Activated T-helper 1 cell treated with anti-CD3 and anti-CD28 coated beads, Interleukin-12 subunit alpha, Interleukin-12 subunit beta, Interleukin-2, Interleukin-4 antibody, amounts not matched to agents 30 ng/mL and 10 ng/mL and 1 ng/mL, durations not matched to agents 14 hours and 24 hours and 36 hours (primary cell): Measurements from ENCODE around the gene TRAT1. TPM values are rescaled to one million over a fixed set of nuclear protein-coding genes. Genes with fewer than 3 reads are reported as not detected.
A peak's percentile ranks its signal among the peaks of the same experiment; 100 is the strongest.

Experiments used
- DNase-seq: peaks from one replicate; pipeline ENCODE4 v3.0.0; 2021; ENCODE audit warnings: low spot score
- H3K27ac Mint-ChIP-seq: one replicate; pipeline ENCODE4 v1.8.0; 2021; ENCODE audit warnings: mild to moderate bottlenecking, mixed read lengths
- H3K27me3 Mint-ChIP-seq: one replicate; pipeline ENCODE4 v1.8.0; 2022; ENCODE audit warnings: mild to moderate bottlenecking, moderate library complexity, mixed read lengths; ENCODE audit not compliant: insufficient read depth
- H3K36me3 Mint-ChIP-seq: one replicate; pipeline ENCODE4 v1.8.0; 2021; ENCODE audit warnings: low read depth, mixed read lengths
- H3K4me1 Mint-ChIP-seq: one replicate; pipeline ENCODE4 v1.8.0; 2021; ENCODE audit warnings: low read depth, mixed read lengths
- H3K4me3 Mint-ChIP-seq: one replicate; pipeline ENCODE4 v1.8.0; 2021; ENCODE audit warnings: mild to moderate bottlenecking, moderate library complexity, mixed read lengths
- H3K9me3 Mint-ChIP-seq: one replicate; pipeline ENCODE4 v1.8.0; 2021; ENCODE audit warnings: mixed read lengths
- intact Hi-C: fragments of 100-400 bp; cut with micrococcal nuclease; formaldehyde crosslinking; loops from one replicate; pipeline ENCODE4 v1.15.1; 2024
- total RNA-seq: library from RNA; stranded (reverse); gene quantifications from 2 replicates; pipeline ENCODE4 v1.2.3, GENCODE V29; 2022

Gene TRAT1
- total RNA-seq, 1 donor from 2014 or later, result 94.6 TPM

DNA sequence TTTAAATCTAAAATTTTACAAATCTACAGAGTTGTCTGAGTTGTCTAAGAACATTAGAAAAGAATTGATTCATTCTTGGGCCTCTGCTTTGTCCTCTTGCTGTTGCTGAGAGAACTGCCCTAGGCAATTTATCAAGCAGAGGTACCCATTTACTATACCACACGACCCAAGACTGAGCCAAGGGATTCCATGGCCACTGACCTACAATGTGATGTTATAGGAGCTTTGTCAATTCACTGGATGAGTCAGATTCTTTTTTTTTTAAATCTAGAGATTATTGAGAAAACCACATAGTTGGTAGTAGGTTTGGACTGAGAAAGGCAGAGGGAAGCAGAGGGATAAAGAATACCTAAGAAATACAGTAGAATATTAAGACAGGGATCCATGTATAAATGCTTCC is 55.3 kb downstream of the TRAT1 start:
- Mint-ChIP-seq H3K4me1 (peaks cover 10% of the 10 kb centered on the region), H3K27ac (no peak overlapping the region), H3K36me3 (peaks cover 12% of the 10 kb centered on the region), H3K9me3 (no peaks in the 10 kb centered on the region), H3K4me3 (no peak overlapping the region), H3K27me3 (no peaks in the 10 kb centered on the region)
- no peak for DNase-seq
- intact Hi-C loops, result loop anchor here (2.0 kb wide), 1 partner anchor 15 kb away; no protein-coding TSS in a partner anchor

DNA sequence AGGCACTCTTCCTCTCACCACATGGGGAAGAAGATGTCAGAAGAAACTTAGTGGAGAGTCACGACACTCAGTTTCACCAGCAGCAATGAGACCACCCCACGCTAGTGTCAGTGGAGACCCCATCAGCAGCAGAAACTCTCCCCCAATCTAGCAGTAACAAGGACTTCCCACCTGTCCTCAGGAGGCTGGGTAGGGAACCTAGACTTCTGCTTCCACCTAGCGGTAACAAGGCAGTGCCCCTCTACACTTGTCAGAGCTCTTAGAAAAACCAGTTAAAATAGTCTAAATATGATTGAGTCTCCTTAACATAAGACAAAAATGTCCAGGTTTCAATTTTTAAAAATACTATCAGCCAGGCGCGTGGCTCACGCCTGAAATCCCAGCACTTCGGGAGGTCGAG is 57.3 kb downstream of the TRAT1 start:
- Mint-ChIP-seq H3K27me3 (no peaks in the 10 kb centered on the region), H3K4me3 (no peak overlapping the region), H3K9me3 (no peaks in the 10 kb centered on the region), H3K36me3 (peaks cover 3% of the 10 kb centered on the region), H3K4me1 (peaks cover 23% of the 10 kb centered on the region), H3K27ac (no peak overlapping the region)
- intact Hi-C loops, result loop anchor here (2.0 kb wide), 1 partner anchor 17 kb away; no protein-coding TSS in a partner anchor
- no peak for DNase-seq

DNA sequence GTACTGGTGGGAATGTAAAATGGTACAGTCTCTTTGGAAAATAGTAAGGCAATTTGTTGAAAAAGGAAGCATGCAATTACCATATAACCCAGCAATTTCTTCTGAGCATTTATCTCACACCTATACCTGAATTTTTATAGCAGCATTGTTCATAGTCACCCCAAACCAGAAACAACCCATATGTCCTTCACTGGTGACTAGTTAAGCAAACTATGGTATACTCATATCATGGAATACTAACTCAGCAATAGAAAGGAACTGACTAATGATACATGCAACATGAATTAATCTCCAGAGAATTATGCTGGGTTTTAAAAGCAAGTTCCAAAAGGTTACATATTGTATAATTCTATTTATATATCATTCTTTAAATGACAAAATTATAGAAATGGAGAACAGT is 60.2 kb downstream of the TRAT1 start:
- H3K27me3 Mint-ChIP-seq, result no peaks in the 10 kb centered on the region
- H3K4me3 Mint-ChIP-seq, result no peak overlapping the region
- intact Hi-C loops, result no loop called here
- no peak overlapping the region for H3K27ac Mint-ChIP-seq
- no peak for DNase-seq
- no peaks in the 10 kb centered on the region for H3K9me3 Mint-ChIP-seq
- no peaks in the 10 kb centered on the region for H3K36me3 Mint-ChIP-seq
- peaks cover 17% of the 10 kb centered on the region for H3K4me1 Mint-ChIP-seq

DNA sequence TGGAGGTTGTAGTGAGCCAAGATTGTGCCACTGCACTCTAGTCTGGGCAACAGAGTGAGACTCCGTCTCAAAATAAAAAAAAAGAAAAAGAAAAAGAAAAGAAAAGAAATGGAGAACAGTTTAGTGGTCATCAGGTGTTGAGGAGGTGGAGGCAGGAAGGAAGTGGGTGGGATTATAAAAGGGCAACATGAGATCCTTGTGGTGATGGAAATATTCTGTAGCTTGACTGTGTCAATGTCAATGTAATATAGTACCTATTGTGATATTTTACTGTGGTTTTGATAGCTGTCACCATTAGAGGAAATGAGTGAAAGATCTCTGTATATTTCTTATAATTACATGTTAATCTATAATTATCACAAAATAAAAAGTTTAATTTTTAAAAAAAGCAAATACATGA is 60.8 kb downstream of the TRAT1 start:
- H3K4me3 Mint-ChIP-seq, result no peak overlapping the region
- peaks cover 13% of the 10 kb centered on the region for H3K4me1 Mint-ChIP-seq
- no peaks in the 10 kb centered on the region for H3K9me3 Mint-ChIP-seq
- peak overlapping the region; percentile 31 for H3K27ac Mint-ChIP-seq
- DNase-seq, result no peak
- intact Hi-C loops, result no loop called here
- no peaks in the 10 kb centered on the region for H3K27me3 Mint-ChIP-seq
- no peaks in the 10 kb centered on the region for H3K36me3 Mint-ChIP-seq

DNA sequence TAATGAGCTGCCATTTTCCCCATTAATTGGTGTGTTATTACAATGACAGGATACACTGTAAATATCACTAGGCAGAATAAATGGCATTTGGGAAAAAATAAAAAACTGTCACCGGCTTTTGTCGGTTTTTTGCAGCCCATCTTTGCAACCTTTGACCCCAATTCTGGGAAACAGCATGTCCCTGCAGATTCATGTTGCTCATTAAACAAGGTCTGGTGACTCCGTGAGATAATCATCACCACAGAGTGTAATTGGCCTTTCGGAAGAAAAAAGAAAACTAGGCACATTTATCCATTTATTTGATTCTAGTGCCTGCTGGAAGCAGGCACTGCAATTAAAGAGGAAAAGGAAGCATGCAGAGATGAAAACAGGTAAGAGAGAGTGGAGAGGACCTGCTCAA is 64.5 kb downstream of the TRAT1 start:
- no peak for DNase-seq
- Mint-ChIP-seq H3K9me3 (no peaks in the 10 kb centered on the region), H3K36me3 (no peaks in the 10 kb centered on the region), H3K27me3 (no peaks in the 10 kb centered on the region), H3K4me3 (no peak overlapping the region), H3K4me1 (peaks cover 13% of the 10 kb centered on the region), H3K27ac (no peak overlapping the region)
- intact Hi-C loops, result no loop called here

DNA sequence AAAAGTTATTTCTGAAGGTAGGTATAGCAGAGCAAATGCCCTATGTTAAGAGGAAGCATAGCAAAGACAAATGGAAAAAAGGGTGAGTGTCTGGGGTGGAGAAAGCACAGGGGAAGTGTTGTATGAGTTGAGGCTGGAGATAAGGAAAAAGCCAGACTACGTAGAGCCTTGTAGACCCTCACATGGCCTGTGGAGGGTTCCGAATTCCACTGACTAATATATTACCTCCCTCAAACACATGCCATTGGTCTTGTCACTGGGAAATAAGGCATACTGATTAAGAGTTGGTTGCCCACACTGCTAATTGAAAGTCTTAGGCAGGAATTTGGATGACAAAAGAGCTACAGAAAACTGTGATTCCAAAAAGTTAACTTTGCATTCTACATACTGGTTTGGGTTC is 65.2 kb downstream of the TRAT1 start:
- H3K27ac Mint-ChIP-seq, result no peak overlapping the region
- H3K9me3 Mint-ChIP-seq, result no peaks in the 10 kb centered on the region
- DNase-seq, result no peak
- peaks cover 13% of the 10 kb centered on the region for H3K4me1 Mint-ChIP-seq
- intact Hi-C loops, result no loop called here
- H3K4me3 Mint-ChIP-seq, result no peak overlapping the region
- H3K27me3 Mint-ChIP-seq, result no peaks in the 10 kb centered on the region
- no peaks in the 10 kb centered on the region for H3K36me3 Mint-ChIP-seq

DNA sequence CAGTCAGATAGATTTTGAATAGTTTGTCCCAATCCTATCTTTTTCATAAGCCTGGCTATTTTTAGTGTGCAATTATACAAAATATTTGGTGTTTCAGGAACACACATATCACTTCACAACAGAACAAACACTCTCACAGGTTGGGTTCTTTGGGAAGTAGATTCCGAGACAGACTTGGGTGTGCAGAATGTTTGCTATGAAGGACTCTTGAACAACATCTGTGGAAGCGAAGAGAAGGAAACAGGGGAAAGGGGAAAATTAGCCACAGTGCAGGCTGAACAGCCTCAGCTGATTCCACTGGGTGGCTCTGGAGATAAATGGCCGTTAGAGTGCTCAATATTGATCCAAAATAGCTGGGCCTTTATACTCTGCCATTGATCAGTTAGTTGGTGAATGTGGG is 69.2 kb downstream of the TRAT1 start:
- H3K27me3 Mint-ChIP-seq, result no peaks in the 10 kb centered on the region
- no peak overlapping the region for H3K27ac Mint-ChIP-seq
- no peak overlapping the region for H3K4me3 Mint-ChIP-seq
- DNase-seq, result no peak
- H3K4me1 Mint-ChIP-seq, result no peaks in the 10 kb centered on the region
- intact Hi-C loops, result no loop called here
- no peaks in the 10 kb centered on the region for H3K36me3 Mint-ChIP-seq
- no peaks in the 10 kb centered on the region for H3K9me3 Mint-ChIP-seq

DNA sequence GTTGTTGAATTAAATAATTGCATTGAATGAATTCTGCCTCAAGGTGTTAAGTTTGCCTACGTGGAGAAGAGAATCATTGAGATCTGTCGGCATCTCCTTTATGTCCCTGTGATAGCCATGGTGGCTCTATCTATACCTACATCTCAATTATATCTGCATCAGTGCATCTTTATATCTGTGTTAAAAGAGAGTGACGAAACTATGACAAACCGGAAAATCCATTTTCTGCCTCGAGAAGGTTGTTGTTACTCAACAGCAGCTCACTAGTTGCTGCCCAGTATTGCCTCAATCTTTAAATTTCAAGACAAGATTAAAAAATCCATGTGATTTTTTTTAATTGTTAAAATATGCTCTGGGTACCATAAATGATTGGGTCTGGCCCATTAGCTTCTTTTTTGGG is 72.4 kb downstream of the TRAT1 start:
- no peak for DNase-seq
- Mint-ChIP-seq H3K4me1 (peaks cover 12% of the 10 kb centered on the region), H3K36me3 (no peaks in the 10 kb centered on the region), H3K9me3 (no peaks in the 10 kb centered on the region), H3K27ac (no peak overlapping the region), H3K27me3 (no peaks in the 10 kb centered on the region), H3K4me3 (no peak overlapping the region)
- intact Hi-C loops, result loop anchor here (5.0 kb wide), 1 partner anchor 308 kb away; the partner anchor contains the start of genes CIP2A and DZIP3

DNA sequence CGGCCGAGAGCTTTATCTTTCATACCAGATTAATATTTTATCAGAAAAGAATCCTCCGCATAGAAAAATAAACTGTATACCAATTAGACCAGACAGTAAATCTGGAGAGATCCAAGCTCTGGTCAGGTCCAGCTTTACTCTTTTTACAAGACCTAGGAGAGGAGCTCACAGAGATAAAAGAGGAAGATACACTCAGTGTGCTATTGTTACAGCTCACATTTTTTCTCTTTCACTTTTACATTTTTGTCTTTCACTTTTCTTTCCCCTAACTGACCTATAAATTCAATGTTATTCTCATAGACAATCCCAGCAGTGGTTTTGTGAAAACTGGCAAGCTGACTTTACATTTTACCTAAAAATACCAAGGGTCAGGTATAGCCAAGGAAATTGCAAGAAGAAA is 75.3 kb downstream of the TRAT1 start:
- Mint-ChIP-seq H3K27ac (peak overlapping the region; percentile 37), H3K27me3 (no peaks in the 10 kb centered on the region), H3K36me3 (no peaks in the 10 kb centered on the region), H3K4me3 (no peak overlapping the region), H3K4me1 (peaks cover 18% of the 10 kb centered on the region), H3K9me3 (no peaks in the 10 kb centered on the region)
- DNase-seq, result no peak
- intact Hi-C loops, result loop anchor here (5.0 kb wide), 1 partner anchor 311 kb away; the partner anchor contains the start of genes CIP2A and DZIP3

DNA sequence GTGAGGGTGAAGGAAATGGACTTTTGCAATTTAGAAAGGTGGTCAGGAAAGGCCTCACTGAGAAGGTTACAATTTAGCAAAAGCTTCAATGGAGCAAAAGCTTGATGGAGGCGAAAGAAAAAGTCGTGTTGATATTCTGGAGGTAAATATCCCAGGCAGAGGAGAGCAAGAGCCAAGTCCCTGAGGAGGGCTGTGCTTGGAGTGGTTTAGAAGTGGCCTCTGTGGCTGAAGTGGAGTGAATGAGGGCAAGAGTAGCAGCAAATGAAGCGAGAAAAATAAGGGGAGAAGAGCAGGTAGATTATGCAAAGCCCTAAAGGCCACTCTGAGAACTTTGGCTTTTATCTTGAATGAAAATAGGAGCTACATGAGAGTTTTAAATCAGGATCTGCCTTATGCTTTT is 76.9 kb downstream of the TRAT1 start:
- H3K27ac Mint-ChIP-seq, result no peak overlapping the region
- intact Hi-C loops, result loop anchor here (5.0 kb wide), 1 partner anchor 312 kb away; the partner anchor contains the start of genes CIP2A and DZIP3
- H3K9me3 Mint-ChIP-seq, result peaks cover 3% of the 10 kb centered on the region

More for the DNA sequence above, 76.9 kb downstream of the TRAT1 start:
- Mint-ChIP-seq H3K36me3 (no peaks in the 10 kb centered on the region), H3K4me3 (no peak overlapping the region), H3K27me3 (no peaks in the 10 kb centered on the region), H3K4me1 (peaks cover 18% of the 10 kb centered on the region)
- no peak for DNase-seq

Other genes starting within 250 kb of the TRAT1 start
- gene CIP2A, start 233.3 kb upstream of the TRAT1 start, total RNA-seq, result 49.7 and 54.0 TPM in 2 replicates
- 5.0 and 5.2 TPM in 2 replicates for gene DZIP3, start 233.1 kb upstream of the TRAT1 start, total RNA-seq
- not detected in 2 replicates for gene RETNLB, start 65.4 kb upstream of the TRAT1 start, total RNA-seq
- gene GUCA1C, start 131.1 kb downstream of the TRAT1 start, total RNA-seq, result not detected in 2 replicates